ENCODE measurements around the gene PRKCZ.

The PRKCZ gene

GRCh38 chr1:2098839-2099785 is 48.9 kb downstream of the PRKCZ start:
- TF ChIP-seq CTCF (IDR thresholded peaks at IDR 0.05; ENCODE audit: low read depth, low read length) (no peak), MAX (IDR thresholded peaks at IDR 0.05; ENCODE audit: low read depth, low read length) (no peak), POLR2A (IDR thresholded peaks at IDR 0.05; ENCODE audit: extremely low read depth, insufficient read length) (no peak), MYC (IDR thresholded peaks at IDR 0.05; ENCODE audit: low read depth, low read length) (no peak)
- H3K4me3 ChIP-seq (ENCODE audit: low read depth, low read length): no peak overlapping the region
- no peak for DNase-seq (ENCODE audit: low read depth)

- DNase-seq (ENCODE audit: low read depth): no peak
- no peak overlapping the region for H3K4me3 ChIP-seq (ENCODE audit: low read depth, low read length)
- TF ChIP-seq MAX (IDR thresholded peaks at IDR 0.05; ENCODE audit: low read depth, low read length) (no peak), MYC (IDR thresholded peaks at IDR 0.05; ENCODE audit: low read depth, low read length) (no peak), CTCF (IDR thresholded peaks at IDR 0.05; ENCODE audit: low read depth, low read length) (no peak), POLR2A (IDR thresholded peaks at IDR 0.05; ENCODE audit: extremely low read depth, insufficient read length) (no peak)
Observed at GRCh38 chr1:2099886-2100779, 49.9 kb downstream of the PRKCZ start.

- no peak overlapping the region for H3K4me3 ChIP-seq (ENCODE audit: low read depth, low read length)
- DNase-seq (ENCODE audit: low read depth): no peak
- TF ChIP-seq CTCF (IDR thresholded peaks at IDR 0.05; ENCODE audit: low read depth, low read length) (no peak), POLR2A (IDR thresholded peaks at IDR 0.05; ENCODE audit: extremely low read depth, insufficient read length) (no peak), MAX (IDR thresholded peaks at IDR 0.05; ENCODE audit: low read depth, low read length) (no peak), MYC (IDR thresholded peaks at IDR 0.05; ENCODE audit: low read depth, low read length) (no peak)
Observed at GRCh38 chr1:2100780-2101108, 50.5 kb downstream of the PRKCZ start.

- no peak for DNase-seq (ENCODE audit: low read depth)
- no peak overlapping the region for H3K4me3 ChIP-seq (ENCODE audit: low read depth, low read length)
- TF ChIP-seq POLR2A (IDR thresholded peaks at IDR 0.05; ENCODE audit: extremely low read depth, insufficient read length) (no peak), CTCF (IDR thresholded peaks at IDR 0.05; ENCODE audit: low read depth, low read length) (no peak), MAX (IDR thresholded peaks at IDR 0.05; ENCODE audit: low read depth, low read length) (no peak), MYC (IDR thresholded peaks at IDR 0.05; ENCODE audit: low read depth, low read length) (no peak)
Observed at GRCh38 chr1:2101531-2101930, 51.3 kb downstream of the PRKCZ start.

- H3K4me3 ChIP-seq (ENCODE audit: low read depth, low read length): no peak overlapping the region
- TF ChIP-seq CTCF (IDR thresholded peaks at IDR 0.05; ENCODE audit: low read depth, low read length) (no peak), MAX (IDR thresholded peaks at IDR 0.05; ENCODE audit: low read depth, low read length) (no peak)
- DNase-seq (ENCODE audit: low read depth): no peak
Observed at GRCh38 chr1:2101946-2102345, 51.7 kb downstream of the PRKCZ start.

Measured in NB4 (cell line).